ENCODE data around the gene TPRG1.

DNA sequence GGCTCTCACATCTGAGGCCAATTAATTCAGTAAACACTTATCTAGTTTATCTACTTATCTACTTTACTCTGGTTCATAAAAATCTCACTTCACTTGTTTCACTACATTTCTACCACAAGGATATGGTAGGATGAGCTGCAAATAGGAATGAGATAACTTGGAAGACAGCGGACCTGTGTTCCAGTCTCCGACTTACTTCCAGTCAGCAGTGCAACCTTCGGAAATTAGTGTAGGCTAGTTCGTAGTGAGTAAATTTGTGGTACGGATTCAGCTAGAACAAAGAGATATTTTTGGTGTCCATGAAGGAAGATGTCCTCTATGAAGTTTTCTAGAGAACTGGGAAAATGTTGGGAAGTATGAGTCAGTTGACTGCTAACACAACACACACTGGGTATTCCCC lies 66.3 kb downstream of the TPRG1 start:
- TF ChIP-seq CTCF (IDR thresholded peaks at IDR 0.05) (no peak), EZH2 (IDR thresholded peaks at IDR 0.05; ENCODE audit: borderline replicate concordance, insufficient read depth, low read depth, low read length, poor library complexity, severe bottlenecking) (no peak)

All from B cell (primary cell).